GM23338 (cell line): ENCODE measurements around the gene LURAP1L. TPM values are rescaled to one million over a fixed set of nuclear protein-coding genes. Genes with fewer than 3 reads are reported as not detected.

ENCODE experiments used
- ATAC-seq: fragments of 200-7000 bp; cut with Tn5 transposase; 3 replicates; pipeline ENCODE4 v1.9.1; 2020
- DNase-seq: peaks from one replicate; pipeline ENCODE4 v3.0.0-alpha.2; 2015; ENCODE audit warnings: low spot score
- H2AFZ ChIP-seq: fragments of 200-600 bp; sonication (generic); 2 replicates; pipeline ENCODE4 v1.8.0; 2016; ENCODE audit warnings: antibody characterized with exemption, mild to moderate bottlenecking, moderate library complexity
- H3F3A ChIP-seq: fragments of 200-600 bp; sonication (generic); replicated peaks from 2 replicates; pipeline ENCODE4 v1.8.0; 2017; ENCODE audit warnings: antibody characterized with exemption, mixed run types, low read depth
- H3K27ac ChIP-seq: fragments of 200-600 bp; sonication (generic); 2 replicates; pipeline ENCODE4 v1.6.1; 2016; ENCODE audit warnings: low read depth
- H3K27me3 ChIP-seq: fragments of 200-600 bp; sonication (generic); 2 replicates; pipeline ENCODE4 v1.8.0; 2016; ENCODE audit warnings: mild to moderate bottlenecking, mixed run types, moderate library complexity; ENCODE audit not compliant: insufficient read depth
- H3K36me3 ChIP-seq: fragments of 200-600 bp; sonication (generic); 2 replicates; pipeline ENCODE4 v1.8.0; 2016; ENCODE audit warnings: mild to moderate bottlenecking; ENCODE audit not compliant: insufficient read depth
- H3K4me1 ChIP-seq: fragments of 200-600 bp; sonication (generic); 2 replicates; pipeline ENCODE4 v1.8.0; 2016; ENCODE audit warnings: mild to moderate bottlenecking, moderate library complexity; ENCODE audit not compliant: insufficient read depth
- H3K4me2 ChIP-seq: fragments of 200-600 bp; sonication (generic); 2 replicates; pipeline ENCODE4 v1.7.1; 2017; ENCODE audit warnings: mixed run types
- H3K4me3 ChIP-seq: fragments of 200-600 bp; sonication (generic); 2 replicates; pipeline ENCODE4 v1.6.1; 2016; ENCODE audit warnings: mixed run types
- H3K79me2 ChIP-seq: fragments of 200-600 bp; sonication (generic); replicated peaks from 2 replicates; pipeline ENCODE4 v1.8.0; 2017; ENCODE audit warnings: mild to moderate bottlenecking; ENCODE audit not compliant: insufficient read depth
- H3K9me2 ChIP-seq: fragments of 200-600 bp; sonication (generic); 2 replicates; pipeline ENCODE4 v1.8.0; 2017; ENCODE audit not compliant: insufficient read depth
- H4K20me1 ChIP-seq: fragments of 200-600 bp; sonication (generic); replicated peaks from 2 replicates; pipeline ENCODE4 v1.8.0; 2017; ENCODE audit warnings: mild to moderate bottlenecking; ENCODE audit not compliant: insufficient read depth
- H3K27ac Mint-ChIP-seq: 2 replicates; pipeline ENCODE4 v1.8.0; 2020; ENCODE audit warnings: inconsistent platforms, mild to moderate bottlenecking, moderate library complexity, mixed read lengths
- H3K27me3 Mint-ChIP-seq: 3 replicates; pipeline ENCODE4 v1.8.0; 2022; ENCODE audit warnings: low read depth, mild to moderate bottlenecking, moderate library complexity, mixed read lengths, inconsistent platforms; ENCODE audit not compliant: insufficient read depth, poor library complexity
- H3K36me3 Mint-ChIP-seq: 3 replicates; pipeline ENCODE4 v1.8.0; 2021; ENCODE audit warnings: low read depth, mild to moderate bottlenecking, inconsistent platforms, moderate library complexity, mixed read lengths
- H3K4me1 Mint-ChIP-seq: 3 replicates; pipeline ENCODE4 v1.8.0; 2020; ENCODE audit warnings: mild to moderate bottlenecking, inconsistent platforms, mixed read lengths
- H3K4me3 Mint-ChIP-seq: 3 replicates; pipeline ENCODE4 v1.8.0; 2021; ENCODE audit warnings: moderate library complexity, mild to moderate bottlenecking, inconsistent platforms, mixed read lengths
- H3K9me3 Mint-ChIP-seq: 3 replicates; pipeline ENCODE4 v1.8.0; 2020; ENCODE audit warnings: moderate library complexity, mild to moderate bottlenecking, inconsistent platforms, mixed read lengths
- CREB1 ChIP-seq: fragments of 250-450 bp; sonication (Bioruptor Pico); IDR thresholded peaks from 2 replicates; pipeline ENCODE4 v1.5.0; 2020; ENCODE audit warnings: low read depth, mild to moderate bottlenecking, moderate library complexity
- EZH2 ChIP-seq: fragments of 200-600 bp; sonication (generic); IDR thresholded peaks from one replicate; pipeline ENCODE4 v1.8.0; 2017; ENCODE audit warnings: antibody characterized with exemption, mild to moderate bottlenecking, low read depth; ENCODE audit not compliant: unreplicated experiment
- EZH2phosphoT487 ChIP-seq: fragments of 200-600 bp; sonication (generic); IDR thresholded peaks from one replicate; pipeline ENCODE4 v1.8.1; 2018; ENCODE audit warnings: antibody characterized with exemption; ENCODE audit not compliant: unreplicated experiment
- JUNB ChIP-seq: IDR thresholded peaks from one replicate; pipeline ENCODE4 v1.6.1; 2016; ENCODE audit warnings: antibody characterized with exemption; ENCODE audit not compliant: unreplicated experiment
- NANOG ChIP-seq: IDR thresholded peaks from 2 replicates; pipeline ENCODE4 v1.6.1; 2016; ENCODE audit warnings: antibody characterized with exemption, borderline replicate concordance
- POLR2AphosphoS5 ChIP-seq: IDR thresholded peaks from 2 replicates; pipeline ENCODE4 v1.6.1; 2016; ENCODE audit warnings: antibody characterized with exemption, low read depth
- ZNF114 ChIP-seq: fragments of 250-450 bp; sonication (Bioruptor Pico); IDR thresholded peaks from 2 replicates; pipeline ENCODE4 v1.5.0; 2020; ENCODE audit warnings: mild to moderate bottlenecking, moderate library complexity
- ZNF462 ChIP-seq: fragments of 250-450 bp; sonication (Bioruptor Pico); IDR thresholded peaks from 2 replicates; pipeline ENCODE4 v1.5.0; 2020; ENCODE audit warnings: mild to moderate bottlenecking, moderate library complexity
- polyA plus RNA-seq: library from polyadenylated mRNA; unstranded; fragments of >200 nt; fragmentation: Nextera tagmentation; extraction: Ambion mirVana; gene quantifications from 2 replicates; pipeline ENCODE4 v1.2.1, GENCODE V29; 2016
- total RNA-seq: library from RNA; depleted of rRNA; stranded (reverse); fragments of >200 nt; shearing (Covaris generic); gene quantifications from 2 replicates; pipeline ENCODE4 v1.2.3, GENCODE V29; 2014

The LURAP1L gene
- total and polyA plus RNA-seq, 2 experiments from 2014 or later = 1.2 to 1.6 TPM

- Histone ChIP-seq H3K9me2 (no peaks in the 10 kb centered on the region), H3F3A (no peaks in the 10 kb centered on the region), H3K4me1 (no peaks in the 10 kb centered on the region), H4K20me1 (no peaks in the 10 kb centered on the region), H2AFZ (no peak overlapping the region), H3K36me3 (no peaks in the 10 kb centered on the region), H3K27me3 (no peaks in the 10 kb centered on the region), H3K27ac (no peak overlapping the region), H3K4me3 (no peak overlapping the region), H3K4me2 (no peak overlapping the region), H3K79me2 (no peaks in the 10 kb centered on the region)
- Mint-ChIP-seq H3K4me1 (no peaks in the 10 kb centered on the region), H3K9me3 (no peaks in the 10 kb centered on the region), H3K4me3 (no peak overlapping the region), H3K36me3 (no peaks in the 10 kb centered on the region), H3K27ac (no peak overlapping the region), H3K27me3 (no peaks in the 10 kb centered on the region)
- TF ChIP-seq ZNF114 (CRISPR knock-in tag) = no peak
- no peak for TF ChIP-seq EZH2phosphoT487
- no peak for TF ChIP-seq EZH2
- ATAC-seq = no peak
- no peak for DNase-seq
Measured at GRCh38 chr9:12849486-12850003, 74.7 kb downstream of the LURAP1L start.

GRCh38 chr9:12851341-12852090 is 76.7 kb downstream of the LURAP1L start:
- H2AFZ ChIP-seq = no peak overlapping the region
- Mint-ChIP-seq H3K27me3 (no peaks in the 10 kb centered on the region), H3K36me3 (no peaks in the 10 kb centered on the region), H3K27ac (no peak overlapping the region), H3K4me1 (peaks cover 7% of the 10 kb centered on the region), H3K9me3 (no peaks in the 10 kb centered on the region), H3K4me3 (no peak overlapping the region)
- no peak overlapping the region for H3K4me3 ChIP-seq
- H3K27ac ChIP-seq = no peak overlapping the region
- no peaks in the 10 kb centered on the region for H3K79me2 ChIP-seq
- no peaks in the 10 kb centered on the region for H3K27me3 ChIP-seq
- TF ChIP-seq EZH2 = no peak
- TF ChIP-seq JUNB = no peak
- no peak for TF ChIP-seq CREB1 (CRISPR knock-in tag)
- no peak for TF ChIP-seq NANOG
- TF ChIP-seq POLR2AphosphoS5 = no peak
- no peak for TF ChIP-seq ZNF462
- H3K9me2 ChIP-seq = no peaks in the 10 kb centered on the region
- H3K36me3 ChIP-seq = no peaks in the 10 kb centered on the region
- no peaks in the 10 kb centered on the region for H3F3A ChIP-seq
- peaks cover 4% of the 10 kb centered on the region; the same call in 1 of the 2 replicates for H3K4me1 ChIP-seq
- H3K4me2 ChIP-seq = no peak overlapping the region
- no peaks in the 10 kb centered on the region for H4K20me1 ChIP-seq
- DNase-seq (no peak), ATAC-seq (no peak)
